GM18526 (cell line): ENCODE measurements around the gene TMEM234.

Experiments used
- POLR2A ChIP-seq: IDR thresholded peaks from 3 replicates; pipeline ENCODE4 v1.6.1; 2011; ENCODE audit not compliant: insufficient read length; ENCODE audit errors: extremely low read depth

Gene TMEM234

DNA sequence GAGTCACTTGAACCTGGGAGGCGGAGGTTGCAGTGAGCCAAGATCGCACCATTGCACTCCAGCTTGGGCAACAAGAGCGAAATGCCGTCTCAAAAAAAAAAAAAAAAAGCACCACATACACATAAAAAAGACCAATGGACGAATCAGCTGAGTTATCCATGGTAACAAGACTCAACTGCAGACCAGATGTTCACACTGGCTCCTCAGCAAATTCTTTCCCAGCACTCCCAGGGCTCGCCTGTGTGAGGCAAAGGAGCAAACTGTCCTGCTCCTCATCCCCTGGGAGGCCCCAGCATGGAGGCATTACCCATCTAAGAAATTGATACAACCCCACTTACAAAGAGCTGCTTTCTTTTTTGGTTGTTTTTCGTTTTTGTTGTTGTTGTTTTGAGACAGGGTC, 3.1 kb downstream of the TMEM234 start:
- TF ChIP-seq POLR2A = no peak

DNA sequence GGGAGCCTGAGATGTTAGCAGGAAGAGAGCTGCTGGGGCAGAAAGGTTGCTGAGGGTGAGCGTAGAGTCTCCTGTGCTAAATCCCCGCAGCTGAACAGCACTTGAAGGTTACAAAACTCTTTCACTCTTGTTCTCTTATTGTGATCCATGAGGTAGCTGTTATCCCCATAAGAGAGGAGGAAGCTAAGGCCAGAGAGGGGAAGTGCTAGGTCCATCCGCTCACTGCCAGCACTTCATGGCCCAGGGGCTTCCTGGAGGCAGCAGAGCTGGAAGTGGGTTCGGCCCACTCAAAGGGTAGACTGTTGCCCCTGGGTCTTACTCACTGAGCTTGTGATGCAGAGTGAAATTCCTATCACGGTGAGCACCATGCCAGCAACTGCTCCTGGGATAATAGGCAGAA, 5.6 kb downstream of the TMEM234 start:
- TF ChIP-seq POLR2A = no peak

DNA sequence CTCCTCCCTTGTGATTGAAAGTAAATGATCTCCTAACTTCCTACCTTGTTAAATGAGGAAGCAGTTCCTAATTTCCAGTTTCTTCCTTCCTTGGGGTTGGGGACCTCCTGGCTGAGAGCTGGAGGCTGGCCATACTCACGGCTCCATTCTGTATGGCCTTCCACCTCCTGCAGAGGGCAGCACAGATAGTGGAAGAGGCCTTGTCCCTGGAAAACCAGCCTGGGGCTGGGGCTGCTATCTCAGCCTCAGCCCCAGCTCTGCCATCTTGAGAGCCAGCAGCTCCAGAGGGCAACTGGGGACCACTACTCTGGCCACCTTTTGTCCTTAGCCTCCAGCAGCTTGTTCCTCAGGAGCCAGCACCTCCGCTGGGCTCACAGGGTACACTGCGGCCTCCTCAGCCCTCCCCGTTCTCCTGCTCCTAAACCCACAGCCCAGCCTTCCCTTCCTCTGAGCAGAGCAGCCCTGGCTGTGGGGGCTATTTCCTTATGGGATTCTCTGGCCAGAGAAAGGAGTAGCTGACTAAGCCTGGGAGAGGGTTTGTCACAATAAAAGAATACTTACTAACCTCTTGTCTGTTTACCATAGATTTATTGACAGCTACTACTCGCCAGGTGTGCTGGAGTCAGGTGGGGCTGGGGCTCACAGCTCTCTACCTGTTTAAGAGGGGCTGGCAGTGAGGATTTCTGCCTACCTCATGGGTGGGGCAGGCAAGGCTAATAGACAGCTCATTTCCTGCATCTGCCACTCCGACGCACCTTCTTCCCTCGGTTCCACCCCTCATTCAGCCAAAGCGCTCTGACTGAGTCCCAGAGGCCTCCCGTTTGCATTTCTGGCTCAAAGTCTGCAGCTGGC, 6.3 kb downstream of the TMEM234 start:
- no peak for TF ChIP-seq POLR2A

DNA sequence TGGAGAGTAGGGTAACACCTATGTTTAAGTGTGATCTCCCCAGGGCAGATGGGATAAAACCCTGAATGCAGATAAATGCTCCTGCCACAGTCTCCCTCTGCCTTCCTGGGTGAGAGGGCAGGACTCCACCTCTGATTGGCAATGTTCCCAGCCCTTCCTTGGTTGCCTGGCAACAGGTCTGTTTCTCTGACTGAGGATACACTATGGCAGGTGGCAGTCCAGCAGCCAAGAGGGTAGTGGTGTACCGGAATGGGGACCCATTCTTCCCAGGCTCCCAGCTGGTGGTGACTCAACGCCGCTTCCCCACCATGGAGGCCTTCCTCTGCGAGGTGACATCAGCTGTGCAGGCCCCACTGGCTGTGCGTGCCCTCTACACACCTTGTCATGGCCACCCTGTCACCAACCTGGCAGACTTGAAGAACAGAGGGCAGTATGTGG, 13.2 kb downstream of the TMEM234 start, which contains the start of gene DCDC2B:
DCDC2B (plus strand) TSS at position 199 of the 438 bp plus-strand sequence; CDS start at position 204, 5 bp downstream.
- TF ChIP-seq POLR2A = no peak

DNA sequence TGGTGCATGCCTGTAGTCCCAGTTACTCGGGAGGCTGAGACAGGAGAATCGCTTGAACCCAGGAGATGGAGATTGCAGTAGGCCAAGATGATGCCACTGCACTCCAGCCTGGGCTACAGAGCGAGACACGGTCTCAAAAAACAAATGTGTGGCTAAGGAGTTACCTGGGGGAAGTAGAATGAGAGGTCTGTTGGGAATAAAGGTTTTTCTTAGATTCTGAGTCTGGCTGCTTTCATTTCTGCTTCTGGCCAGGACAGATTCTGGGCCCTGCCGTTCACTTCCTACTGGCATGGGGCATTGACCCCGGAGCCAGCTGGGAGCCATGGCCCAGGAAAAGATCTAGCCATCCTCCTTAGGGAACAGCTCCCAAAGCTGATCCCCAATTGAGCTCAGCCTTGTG, 13.7 kb downstream of the TMEM234 start:
- TF ChIP-seq POLR2A = no peak

DNA sequence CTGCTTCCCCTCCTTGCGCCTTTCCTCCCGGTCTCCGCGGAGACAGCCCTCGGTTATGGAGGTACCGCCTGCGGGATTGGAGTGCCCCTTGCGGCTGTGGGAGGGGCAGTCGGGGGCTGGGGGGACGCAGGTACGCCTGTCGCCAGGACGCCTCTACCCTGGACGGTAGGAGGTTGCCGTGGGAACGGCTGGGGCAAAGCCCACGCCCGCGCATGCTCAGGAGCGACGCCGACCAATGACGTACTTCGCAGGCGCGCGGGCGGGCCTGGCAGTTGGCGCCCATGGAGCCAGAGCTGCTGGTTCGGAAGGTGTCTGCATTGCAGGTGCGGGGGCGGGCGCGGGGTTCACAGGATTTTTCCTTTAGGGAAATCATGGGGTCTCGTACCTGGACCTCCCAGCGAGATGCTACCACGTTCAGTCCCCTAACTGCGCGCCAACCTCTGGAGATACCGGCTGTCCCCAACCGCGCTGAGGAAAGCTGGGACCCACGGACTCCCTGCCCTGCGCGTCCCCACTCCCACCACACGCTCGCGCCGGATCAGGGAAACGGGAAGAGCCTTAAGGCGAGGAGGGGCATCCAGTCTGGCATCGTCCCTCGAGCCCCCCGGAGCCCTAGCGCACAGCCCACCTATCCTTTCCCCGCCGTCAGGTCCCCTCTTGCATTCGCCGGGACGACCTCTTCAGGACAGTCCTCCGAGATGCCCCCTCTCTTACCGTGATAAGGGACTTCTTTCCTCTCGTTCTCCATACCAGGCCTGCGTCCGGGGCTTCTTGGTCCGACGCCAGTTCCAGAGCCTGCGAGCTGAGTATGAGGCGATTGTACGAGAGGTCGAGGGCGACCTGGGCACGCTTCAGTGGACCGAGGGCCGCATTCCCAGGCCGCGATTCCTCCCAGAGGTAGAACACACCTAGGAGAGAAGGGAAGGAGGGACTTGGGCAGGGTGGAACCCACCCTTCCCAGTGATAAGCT, 16.5 kb downstream of the TMEM234 start, which contains the start of gene IQCC:
IQCC (plus strand) TSS at position 271 of the 970 bp plus-strand sequence; CDS start at position 282, 11 bp downstream.
- TF ChIP-seq POLR2A = peak; percentile 78

DNA sequence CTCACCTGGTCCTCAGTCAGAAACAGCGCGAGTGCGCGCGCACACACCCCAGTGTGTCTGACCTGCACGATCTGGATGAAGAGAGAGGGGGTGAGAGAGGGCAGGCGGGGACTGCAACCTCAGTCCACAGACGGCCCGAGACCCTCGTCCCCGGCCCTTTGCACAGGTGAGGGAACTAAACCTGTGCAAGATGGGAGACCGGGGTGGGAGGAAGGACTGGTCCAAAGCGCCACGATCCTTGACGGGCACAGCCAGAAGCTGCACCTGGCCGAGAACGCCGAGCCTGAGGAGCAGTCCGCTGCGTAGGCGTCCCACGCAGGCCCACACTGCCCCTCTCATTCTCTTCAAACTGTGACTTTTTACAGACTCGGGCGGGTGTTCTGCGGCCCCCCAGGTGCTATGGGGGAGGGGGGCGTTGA, 17.2 kb downstream of the TMEM234 start:
- TF ChIP-seq POLR2A = no peak

DNA sequence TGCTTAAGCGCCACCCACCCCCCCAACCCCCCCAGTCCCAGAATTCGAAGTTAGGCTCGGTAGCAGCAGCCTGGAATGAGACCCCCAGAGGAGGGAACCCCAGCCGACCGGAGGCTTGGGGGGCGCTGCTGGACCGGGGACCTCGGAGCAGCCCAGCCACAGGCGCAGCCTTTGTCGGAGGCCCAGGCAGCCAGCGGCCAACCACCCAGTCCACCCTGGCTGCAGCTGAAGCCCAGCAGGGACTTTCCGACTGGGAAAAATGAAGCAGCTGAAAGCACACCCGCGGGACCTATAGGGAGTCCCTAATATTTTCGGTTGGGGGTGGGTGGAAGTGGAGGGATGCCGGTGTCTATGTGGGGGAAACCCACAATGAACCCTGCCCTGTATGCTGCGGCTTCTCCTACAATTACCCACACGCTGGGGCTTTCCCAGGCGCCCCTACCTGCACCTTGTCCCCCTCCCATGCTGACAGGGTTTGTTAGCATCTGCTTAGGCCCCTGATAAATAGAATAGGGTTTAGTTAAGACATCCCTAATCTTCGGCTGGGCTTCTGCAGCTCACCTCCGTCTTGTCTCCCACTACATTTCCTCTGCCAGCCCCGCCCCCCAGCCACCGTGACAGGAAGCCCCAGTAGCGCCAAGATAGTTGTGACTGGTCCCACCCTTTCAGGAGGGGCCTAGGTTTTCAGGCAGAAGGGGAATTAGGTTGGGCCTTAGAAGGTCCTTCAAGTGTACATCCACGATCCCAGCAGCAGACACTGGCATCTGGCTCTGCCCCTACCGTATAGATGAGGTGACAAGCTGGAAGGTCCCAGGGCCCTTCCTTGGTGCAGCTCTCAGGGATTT, 20.9 kb downstream of the TMEM234 start:
- no peak for TF ChIP-seq POLR2A

DNA sequence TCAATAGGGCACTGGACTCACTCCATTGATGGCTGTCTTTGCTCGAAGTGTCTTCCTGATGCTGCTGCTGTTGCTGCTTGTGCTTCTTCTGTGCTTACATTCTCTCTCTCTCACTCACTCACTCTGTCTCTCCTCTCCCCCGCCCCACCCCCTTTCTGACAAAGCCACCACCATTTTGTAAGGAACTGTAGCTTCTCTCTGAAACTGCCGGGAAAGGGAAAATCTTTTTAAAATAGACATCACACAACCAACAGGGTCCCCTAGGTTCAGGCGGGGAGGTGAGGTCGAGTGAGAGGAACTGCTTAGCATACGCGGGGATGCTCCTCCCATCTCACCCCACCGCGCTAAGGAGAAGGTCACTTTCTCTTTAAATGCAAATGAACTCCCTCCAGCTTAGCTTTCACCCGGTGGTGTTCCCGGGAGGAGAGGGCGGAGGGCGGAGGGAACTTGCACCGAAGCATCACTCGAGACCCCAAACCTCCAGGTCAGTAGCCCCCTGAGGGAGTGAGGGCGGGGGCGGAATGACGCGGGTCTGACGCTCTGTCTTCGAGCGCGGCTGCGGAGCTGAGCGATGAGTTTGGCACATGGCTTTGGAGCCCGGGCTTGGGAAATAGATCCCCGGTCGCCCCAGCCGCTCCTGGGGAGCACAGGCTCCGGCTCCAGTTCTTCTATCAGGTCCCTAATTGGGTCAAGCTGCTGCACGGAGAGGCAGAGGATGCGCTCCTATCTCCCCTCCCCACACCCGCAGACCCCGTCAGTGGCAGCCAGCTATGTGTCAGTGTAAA, 21.7 kb downstream of the TMEM234 start, which contains the start of gene CCDC28B:
CCDC28B (plus strand) TSS at position 370 of the 785 bp plus-strand sequence. CDS start 1,341 bp downstream, outside the sequence.
- TF ChIP-seq POLR2A = peak; percentile 41

DNA sequence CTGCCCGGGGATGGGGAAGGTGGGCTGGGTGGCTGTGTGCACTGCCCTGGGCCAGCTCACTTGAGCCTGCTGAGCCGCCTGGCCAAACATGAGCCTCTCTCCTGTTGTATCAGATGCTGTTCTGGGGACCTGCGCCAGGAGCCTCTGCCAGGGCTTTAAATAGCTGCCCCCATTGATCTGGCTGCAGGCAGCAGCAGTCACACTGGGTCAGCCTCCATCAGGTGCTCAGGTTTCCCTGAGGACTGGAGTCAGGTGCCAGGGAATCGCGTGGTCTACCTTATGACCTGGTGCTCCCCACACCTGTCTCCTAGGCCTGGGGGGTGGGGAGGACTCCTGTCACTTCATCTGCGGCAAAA, 22.5 kb downstream of the TMEM234 start:
- TF ChIP-seq POLR2A = no peak

DNA sequence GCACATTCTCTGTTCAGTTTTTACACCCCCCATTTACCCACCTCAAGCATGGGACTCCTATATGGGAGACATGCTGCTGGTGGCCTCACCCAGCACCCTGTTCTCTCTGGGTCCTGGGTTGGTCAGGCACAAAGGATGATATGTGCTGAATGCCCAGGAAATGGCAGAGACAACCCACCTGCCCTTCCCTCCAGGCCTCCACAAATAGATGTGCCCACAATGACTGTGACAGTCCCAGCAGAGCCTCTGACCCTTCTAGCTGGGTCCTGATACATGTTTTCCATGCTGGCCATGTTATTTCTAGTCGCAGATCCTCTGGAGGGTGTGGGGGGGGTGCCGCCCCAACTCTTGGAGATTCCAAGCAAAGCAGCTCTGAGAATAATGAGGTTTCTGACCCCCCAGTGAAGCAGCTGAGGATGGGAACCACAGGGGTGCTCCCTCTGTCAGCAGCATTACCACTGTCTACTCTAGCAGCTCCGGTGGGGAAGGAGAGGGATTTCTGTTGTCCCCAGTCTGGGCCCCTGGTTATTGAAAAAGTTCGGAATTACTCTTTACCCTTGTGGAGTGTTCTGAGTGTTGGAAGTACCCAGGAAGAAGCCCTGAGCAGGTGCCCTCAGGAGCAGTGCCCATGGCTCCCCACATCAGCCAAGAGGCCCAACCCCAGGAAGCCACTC, 23.0 kb downstream of the TMEM234 start:
- TF ChIP-seq POLR2A = no peak

DNA sequence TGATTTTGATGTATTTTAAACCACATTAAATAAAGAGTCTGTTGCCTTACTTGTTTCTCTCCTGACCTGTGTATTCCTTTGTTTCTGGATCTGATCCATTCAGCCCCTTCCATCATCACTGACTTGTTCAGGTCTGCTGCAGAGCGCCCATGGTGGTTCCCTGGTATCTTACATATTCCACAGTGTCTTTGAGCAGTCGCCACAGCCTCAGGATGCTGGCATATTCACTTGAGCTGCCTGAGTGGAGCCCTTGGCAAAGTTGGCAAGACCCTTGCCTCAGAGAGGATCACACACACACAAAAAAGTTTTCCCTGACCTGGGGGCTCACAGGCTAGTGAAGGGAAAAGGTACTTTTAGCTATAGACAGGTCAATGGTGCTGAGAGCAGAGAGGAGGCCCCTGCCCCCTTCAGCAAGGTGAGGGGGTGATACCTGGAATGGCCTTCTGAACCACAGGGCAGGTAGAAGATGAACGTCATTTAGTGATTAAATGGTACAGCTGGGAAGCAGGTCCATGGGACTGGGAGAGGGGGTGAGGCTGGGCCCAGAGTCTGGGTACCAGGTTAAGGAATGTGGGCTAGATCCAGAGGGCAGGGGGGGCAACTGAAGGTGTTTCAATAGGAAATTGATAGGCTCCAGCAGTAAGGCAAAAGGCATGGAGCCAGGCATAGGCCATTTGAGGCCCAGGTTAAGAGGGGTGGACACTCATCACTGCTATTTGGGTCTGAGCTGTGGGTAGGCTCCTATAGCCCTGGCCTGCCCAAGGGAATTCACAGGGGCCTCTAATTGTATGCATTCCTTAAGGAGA, 23.7 kb downstream of the TMEM234 start:
- TF ChIP-seq POLR2A = no peak
